Liver (tissue), 3 donors: ENCODE results near the gene TPBGL.

Source experiments
- ATF3 ChIP-seq: IDR thresholded peaks from 2 replicates; pipeline ENCODE4 v1.6.1; 2016; ENCODE audit warnings: antibody characterized with exemption
- RAD21 ChIP-seq, 2 donors: IDR thresholded peaks; 2 replicates each; pipeline ENCODE4 v1.6.1; 2016; ENCODE audit warnings: antibody characterized with exemption in 2 of 2, mild to moderate bottlenecking in 2 of 2
- SP1 ChIP-seq: IDR thresholded peaks from 2 replicates; pipeline ENCODE4 v1.6.1; 2018; ENCODE audit warnings: antibody characterized with exemption, mild to moderate bottlenecking
- TAF1 ChIP-seq: conservative IDR thresholded peaks from 2 replicates; pipeline ENCODE4 v1.6.1; 2016; ENCODE audit warnings: antibody characterized with exemption, mild to moderate bottlenecking
- YY1 ChIP-seq: IDR thresholded peaks from 2 replicates; pipeline ENCODE4 v1.6.1; 2016; ENCODE audit warnings: antibody characterized with exemption, mild to moderate bottlenecking
- TF ChIP-seq, protein P1 (sequence below): fragments of 150-350 bp; IDR thresholded peaks from 2 replicates; pipeline ENCODE4 v1.5.1; 2017; ENCODE audit warnings: improper control_type of control experiment, low read depth, low read length; ENCODE audit not compliant: missing input control
- TF ChIP-seq, protein P2 (sequence below): IDR thresholded peaks from 2 replicates; pipeline ENCODE4 v1.6.1; 2016; ENCODE audit warnings: antibody characterized with exemption
- TF ChIP-seq, protein P3 (sequence below): IDR thresholded peaks from 2 replicates; pipeline ENCODE4 v1.6.1; 2016; ENCODE audit warnings: antibody characterized with exemption, mild to moderate bottlenecking
- donor health status: healthy.
- donor health status: healthy.

GRCh38 chr11:75205564-75206020 lies 35.0 kb upstream of the TPBGL start:
- TF ChIP-seq, protein P1, sequence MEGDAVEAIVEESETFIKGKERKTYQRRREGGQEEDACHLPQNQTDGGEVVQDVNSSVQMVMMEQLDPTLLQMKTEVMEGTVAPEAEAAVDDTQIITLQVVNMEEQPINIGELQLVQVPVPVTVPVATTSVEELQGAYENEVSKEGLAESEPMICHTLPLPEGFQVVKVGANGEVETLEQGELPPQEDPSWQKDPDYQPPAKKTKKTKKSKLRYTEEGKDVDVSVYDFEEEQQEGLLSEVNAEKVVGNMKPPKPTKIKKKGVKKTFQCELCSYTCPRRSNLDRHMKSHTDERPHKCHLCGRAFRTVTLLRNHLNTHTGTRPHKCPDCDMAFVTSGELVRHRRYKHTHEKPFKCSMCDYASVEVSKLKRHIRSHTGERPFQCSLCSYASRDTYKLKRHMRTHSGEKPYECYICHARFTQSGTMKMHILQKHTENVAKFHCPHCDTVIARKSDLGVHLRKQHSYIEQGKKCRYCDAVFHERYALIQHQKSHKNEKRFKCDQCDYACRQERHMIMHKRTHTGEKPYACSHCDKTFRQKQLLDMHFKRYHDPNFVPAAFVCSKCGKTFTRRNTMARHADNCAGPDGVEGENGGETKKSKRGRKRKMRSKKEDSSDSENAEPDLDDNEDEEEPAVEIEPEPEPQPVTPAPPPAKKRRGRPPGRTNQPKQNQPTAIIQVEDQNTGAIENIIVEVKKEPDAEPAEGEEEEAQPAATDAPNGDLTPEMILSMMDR: no peak
- TF ChIP-seq, protein P2, sequence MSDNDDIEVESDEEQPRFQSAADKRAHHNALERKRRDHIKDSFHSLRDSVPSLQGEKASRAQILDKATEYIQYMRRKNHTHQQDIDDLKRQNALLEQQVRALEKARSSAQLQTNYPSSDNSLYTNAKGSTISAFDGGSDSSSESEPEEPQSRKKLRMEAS: no peak
- TF ChIP-seq ATF3 (no peak), SP1 (no peak), YY1 (no peak), RAD21 (IDR thresholded peaks at IDR 0.05) (no peak), TAF1 (no peak)
- TF ChIP-seq, protein P3, sequence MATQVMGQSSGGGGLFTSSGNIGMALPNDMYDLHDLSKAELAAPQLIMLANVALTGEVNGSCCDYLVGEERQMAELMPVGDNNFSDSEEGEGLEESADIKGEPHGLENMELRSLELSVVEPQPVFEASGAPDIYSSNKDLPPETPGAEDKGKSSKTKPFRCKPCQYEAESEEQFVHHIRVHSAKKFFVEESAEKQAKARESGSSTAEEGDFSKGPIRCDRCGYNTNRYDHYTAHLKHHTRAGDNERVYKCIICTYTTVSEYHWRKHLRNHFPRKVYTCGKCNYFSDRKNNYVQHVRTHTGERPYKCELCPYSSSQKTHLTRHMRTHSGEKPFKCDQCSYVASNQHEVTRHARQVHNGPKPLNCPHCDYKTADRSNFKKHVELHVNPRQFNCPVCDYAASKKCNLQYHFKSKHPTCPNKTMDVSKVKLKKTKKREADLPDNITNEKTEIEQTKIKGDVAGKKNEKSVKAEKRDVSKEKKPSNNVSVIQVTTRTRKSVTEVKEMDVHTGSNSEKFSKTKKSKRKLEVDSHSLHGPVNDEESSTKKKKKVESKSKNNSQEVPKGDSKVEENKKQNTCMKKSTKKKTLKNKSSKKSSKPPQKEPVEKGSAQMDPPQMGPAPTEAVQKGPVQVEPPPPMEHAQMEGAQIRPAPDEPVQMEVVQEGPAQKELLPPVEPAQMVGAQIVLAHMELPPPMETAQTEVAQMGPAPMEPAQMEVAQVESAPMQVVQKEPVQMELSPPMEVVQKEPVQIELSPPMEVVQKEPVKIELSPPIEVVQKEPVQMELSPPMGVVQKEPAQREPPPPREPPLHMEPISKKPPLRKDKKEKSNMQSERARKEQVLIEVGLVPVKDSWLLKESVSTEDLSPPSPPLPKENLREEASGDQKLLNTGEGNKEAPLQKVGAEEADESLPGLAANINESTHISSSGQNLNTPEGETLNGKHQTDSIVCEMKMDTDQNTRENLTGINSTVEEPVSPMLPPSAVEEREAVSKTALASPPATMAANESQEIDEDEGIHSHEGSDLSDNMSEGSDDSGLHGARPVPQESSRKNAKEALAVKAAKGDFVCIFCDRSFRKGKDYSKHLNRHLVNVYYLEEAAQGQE: no peak
